Measurements from ENCODE around the gene DHX38.
"Not testable (repeated sequence)": the region's sequence is repeated elsewhere in the genome, so short reads cannot be mapped to it uniquely, and the experiment has no call there.

- TF ChIP-seq, protein P1, sequence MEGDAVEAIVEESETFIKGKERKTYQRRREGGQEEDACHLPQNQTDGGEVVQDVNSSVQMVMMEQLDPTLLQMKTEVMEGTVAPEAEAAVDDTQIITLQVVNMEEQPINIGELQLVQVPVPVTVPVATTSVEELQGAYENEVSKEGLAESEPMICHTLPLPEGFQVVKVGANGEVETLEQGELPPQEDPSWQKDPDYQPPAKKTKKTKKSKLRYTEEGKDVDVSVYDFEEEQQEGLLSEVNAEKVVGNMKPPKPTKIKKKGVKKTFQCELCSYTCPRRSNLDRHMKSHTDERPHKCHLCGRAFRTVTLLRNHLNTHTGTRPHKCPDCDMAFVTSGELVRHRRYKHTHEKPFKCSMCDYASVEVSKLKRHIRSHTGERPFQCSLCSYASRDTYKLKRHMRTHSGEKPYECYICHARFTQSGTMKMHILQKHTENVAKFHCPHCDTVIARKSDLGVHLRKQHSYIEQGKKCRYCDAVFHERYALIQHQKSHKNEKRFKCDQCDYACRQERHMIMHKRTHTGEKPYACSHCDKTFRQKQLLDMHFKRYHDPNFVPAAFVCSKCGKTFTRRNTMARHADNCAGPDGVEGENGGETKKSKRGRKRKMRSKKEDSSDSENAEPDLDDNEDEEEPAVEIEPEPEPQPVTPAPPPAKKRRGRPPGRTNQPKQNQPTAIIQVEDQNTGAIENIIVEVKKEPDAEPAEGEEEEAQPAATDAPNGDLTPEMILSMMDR (conservative IDR thresholded peaks at IDR 0.05; ENCODE audit: low read length), result not testable (repeated sequence)
- not testable (repeated sequence) for TF ChIP-seq EZH2phosphoT487 (IDR thresholded peaks at IDR 0.05; ENCODE audit: borderline replicate concordance)
Observed at GRCh38 chr16:72075067-72075466, 18.6 kb upstream of the DHX38 start.

Measured in Loucy (cell line).